Measurements from ENCODE around the gene MFAP1. TPM values are rescaled to one million over a fixed set of nuclear protein-coding genes. Genes with fewer than 3 reads are reported as not detected.

MFAP1 gene
- total RNA-seq, 1 experiment from 2014 or later, result 44.7 TPM

GRCh38 chr15:43769584-43770228, 54.8 kb downstream of the MFAP1 start:
- H3T11ph ChIP-seq (ENCODE audit: low read length), result no peak overlapping the region
- no peaks in the 10 kb centered on the region; the same call in 1 of the 2 replicates for H3K4me1 ChIP-seq (ENCODE audit: insufficient read depth, low read length)
- no peak overlapping the region for H2BK20ac ChIP-seq (ENCODE audit: low read depth, low read length, poor library complexity, severe bottlenecking)
- H3K27me3 ChIP-seq (ENCODE audit: insufficient read depth, low read length), result no peaks in the 10 kb centered on the region
- no peak overlapping the region for H2AFZ ChIP-seq (ENCODE audit: low read length)
- no peaks in the 10 kb centered on the region for H3K79me2 ChIP-seq (ENCODE audit: insufficient read depth, low read length)
- no peak overlapping the region for H3K14ac ChIP-seq (ENCODE audit: insufficient read depth, low read length)
- no peak overlapping the region for H3K4ac ChIP-seq (ENCODE audit: low read depth, low read length)
- H3K4me3 Mint-ChIP-seq, result no peak overlapping the region
- no peaks in the 10 kb centered on the region for H3K23me2 ChIP-seq (ENCODE audit: insufficient read length, low read depth, low read length, poor library complexity, severe bottlenecking)
- WGBS (ENCODE audit: extremely low coverage, insufficient read length, low lambda C conversion rate), result no CpG with 5 or more reads among the region's 5 CpGs
- H2BK15ac ChIP-seq (ENCODE audit: low read depth, low read length), result no peak overlapping the region
- no peaks in the 10 kb centered on the region for H4K20me1 ChIP-seq (ENCODE audit: control insufficient read depth, insufficient read depth, insufficient read length)
- H2AK5ac ChIP-seq (ENCODE audit: insufficient read length, low read length), result no peak overlapping the region
- peak; percentile 56 for DNase-seq
- H3K79me1 ChIP-seq (ENCODE audit: insufficient read depth, low read depth, low read length, poor library complexity, severe bottlenecking), result no peaks in the 10 kb centered on the region
- H3K18ac ChIP-seq (ENCODE audit: insufficient read length, low read depth, low read length), result no peak overlapping the region
- H2BK120ac ChIP-seq (ENCODE audit: low read depth, low read length, poor library complexity, severe bottlenecking), result no peak overlapping the region
- H2BK12ac ChIP-seq (ENCODE audit: insufficient read length, low read depth, low read length), result no peak overlapping the region
- H3K9me3 Mint-ChIP-seq, result no peaks in the 10 kb centered on the region
- H3K27ac ChIP-seq (ENCODE audit: insufficient read length, low read depth, low read length), result no peak overlapping the region
- H3K56ac ChIP-seq (ENCODE audit: insufficient read length, low read depth, low read length), result no peak overlapping the region
- H4K91ac ChIP-seq (ENCODE audit: insufficient read length, low read depth, low read length), result no peak overlapping the region
- H3K23ac ChIP-seq (ENCODE audit: insufficient read length, low read depth, low read length), result no peak overlapping the region
- peak; percentile 85 for TF ChIP-seq CTCF (conservative IDR thresholded peaks at IDR 0.05)
- H2BK5ac ChIP-seq (ENCODE audit: insufficient read length, low read length), result no peak overlapping the region
- no peaks in the 10 kb centered on the region for H3K9me3 ChIP-seq (ENCODE audit: control insufficient read depth, low read depth, low read length)
- no peak overlapping the region for H3K9ac ChIP-seq (ENCODE audit: extremely low read depth, insufficient read length, low read length)
- H3K27ac Mint-ChIP-seq, result 0 out of 7 replicates have a peak overlapping the region, but pooled peaks of 1 of the 3 experiments have one; percentile 18
- peaks cover under 1% of the 10 kb centered on the region in 2 experiments; a peak in 3 of 4 replicates for H3K4me1 Mint-ChIP-seq
- H3K27me3 Mint-ChIP-seq (ENCODE audit: low read depth), result no peaks in the 10 kb centered on the region; the same call in 1 of the 2 replicates
- H4K8ac ChIP-seq (replicated peaks; ENCODE audit: insufficient read length, low read depth, low read length), result no peak overlapping the region
- no peak overlapping the region for H4K5ac ChIP-seq (ENCODE audit: insufficient read length, low read depth, low read length)
- peaks cover 54 to 97% (median 80%) of the 10 kb centered on the region in 3 experiments; a peak in 6 of 7 replicates for H3K36me3 Mint-ChIP-seq (ENCODE audit: insufficient read depth in 1 of 3, low read depth in 3 of 3)
- H3K4me2 ChIP-seq (ENCODE audit: insufficient read depth, insufficient read length, low read length), result no peak overlapping the region

Measured in H9 (cell line).